Stimulated activated CD4-positive, alpha-beta T cell treated with anti-CD3 and anti-CD28 coated beads, Interleukin-12 subunit alpha, Interleukin-12 subunit beta, amount 100 ng/mL, for 48 hours (primary cell): ENCODE measurements around the gene KCNT1.

Experiments
- DNase-seq, 3 donors: peaks; one replicate each; pipeline ENCODE4 v3.0.0-alpha.2; 2020; ENCODE audit warnings: low read depth in 2 of 3, low spot score in 1 of 3

The KCNT1 gene

GRCh38 chr9:135777623-135778177, 75.7 kb downstream of the KCNT1 start:
- no peak for DNase-seq

GRCh38 chr9:135778421-135778820, 76.4 kb downstream of the KCNT1 start:
- no peak for DNase-seq

- DNase-seq: no peak
Observed at GRCh38 chr9:135779571-135779970, 77.6 kb downstream of the KCNT1 start.

GRCh38 chr9:135780086-135780485, 78.1 kb downstream of the KCNT1 start:
- DNase-seq: no peak

- DNase-seq: no peak
Observed at GRCh38 chr9:135780626-135781025, 78.6 kb downstream of the KCNT1 start.

- DNase-seq: no peak
Observed at GRCh38 chr9:135782946-135783345, 81.0 kb downstream of the KCNT1 start.

- no peak for DNase-seq
Observed at GRCh38 chr9:135783540-135784245, 81.7 kb downstream of the KCNT1 start.

GRCh38 chr9:135785013-135785575, 83.1 kb downstream of the KCNT1 start:
- DNase-seq: no peak

GRCh38 chr9:135786146-135786690, 84.2 kb downstream of the KCNT1 start:
- DNase-seq: no peak

- DNase-seq: no peak
Observed at GRCh38 chr9:135787317-135787716, 85.3 kb downstream of the KCNT1 start.

GRCh38 chr9:135787776-135788575, 86.0 kb downstream of the KCNT1 start:
- DNase-seq: no peak

GRCh38 chr9:135788576-135789300, 86.8 kb downstream of the KCNT1 start:
- no peak for DNase-seq

- no peak for DNase-seq
Observed at GRCh38 chr9:135789838-135790291, 87.9 kb downstream of the KCNT1 start.

GRCh38 chr9:135790356-135790755, 88.4 kb downstream of the KCNT1 start:
- DNase-seq: no peak

GRCh38 chr9:135790850-135791249, 88.9 kb downstream of the KCNT1 start:
- DNase-seq: no peak

GRCh38 chr9:135791431-135792267, 89.7 kb downstream of the KCNT1 start:
- DNase-seq: no peak

- DNase-seq: no peak
Observed at GRCh38 chr9:135792268-135793128, 90.5 kb downstream of the KCNT1 start.

GRCh38 chr9:135793221-135794056, 91.5 kb downstream of the KCNT1 start:
- no peak for DNase-seq
